Kidney (tissue), 14 donors: ENCODE results near the gene ADAM33. TPM values are rescaled to one million over a fixed set of nuclear protein-coding genes. Genes with fewer than 3 reads are reported as not detected.

Experiments
- DNase-seq, 5 donors: peaks; one replicate each; pipeline ENCODE4 v3.0.0-alpha.2; 2013 to 2020
- FAIRE-seq: peaks from 2 replicates; lab custom pipeline; 2012; peaks lifted over from hg19 to GRCh38; lab: Jason Lieb, UNC
- H3K27ac ChIP-seq, 2 donors: one replicate each; pipeline ENCODE4 v1.7.0; 2013; ENCODE audit warnings: low read depth in 2 of 2, low read length in 2 of 2, inconsistent platforms in 1 of 2
- H3K27me3 ChIP-seq: one replicate; pipeline ENCODE4 v1.7.1; 2013; ENCODE audit warnings: low read length, inconsistent platforms; ENCODE audit not compliant: control insufficient read depth, insufficient read depth
- H3K36me3 ChIP-seq, 3 donors: one replicate each; pipeline versions ENCODE4 v1.7.0 to v1.7.1; 2013; ENCODE audit warnings: low read length in 3 of 3, control low read depth in 1 of 3, inconsistent platforms in 1 of 3; ENCODE audit not compliant: insufficient read depth in 3 of 3, control insufficient read depth in 2 of 3
- H3K4me1 ChIP-seq, 3 donors: one replicate each; pipeline versions ENCODE4 v1.7.0 to v1.7.1; 2013; ENCODE audit warnings: low read length in 3 of 3, inconsistent platforms in 1 of 3, low read depth in 1 of 3; ENCODE audit not compliant: control insufficient read depth in 2 of 3, insufficient read depth in 2 of 3
- H3K4me3 ChIP-seq, 3 donors: one replicate each; pipeline versions ENCODE4 v1.7.0 to v1.8.1; 2013; ENCODE audit warnings: low read length in 3 of 3, control low read depth in 1 of 3, inconsistent platforms in 1 of 3
- H3K9ac ChIP-seq, 3 donors: one replicate each; pipeline versions ENCODE4 v1.7.0 to v1.7.1; 2013; ENCODE audit warnings: low read length in 3 of 3, control low read depth in 1 of 3, inconsistent platforms in 1 of 3
- H3K9me3 ChIP-seq, 3 donors: one replicate each; pipeline versions ENCODE4 v1.7.0 to v1.7.1; 2013; ENCODE audit warnings: low read length in 3 of 3, control low read depth in 1 of 3, inconsistent platforms in 1 of 3; ENCODE audit not compliant: control insufficient read depth in 2 of 3, insufficient read depth in 1 of 3
- intact Hi-C: fragments of 100-400 bp; cut with DNase I; formaldehyde crosslinking; loops from one replicate; pipeline ENCODE4 v1.11.1; 2022
- polyA plus RNA-seq: library from polyadenylated mRNA; stranded (reverse); fragments of 350-450 nt; fragmentation: Illumina TruSeq; extraction: RNeasy Lipid Tissue Mini Kit (QIAGEN cat#74804); gene quantifications from one replicate; pipeline ENCODE4 v1.2.3, GENCODE V29; 2014; ENCODE audit warnings: low read depth, low replicate concordance; ENCODE audit not compliant: insufficient read depth
- total RNA-seq: library from RNA; stranded (reverse); fragmentation: NEBNext Ultra II Directional; extraction: Animal tissue kit (Norgen Biotek cat#: 25700); gene quantifications from one replicate; pipeline ENCODE4 v1.2.1, GENCODE V29; 2021
- TF ChIP-seq, protein P1 (sequence below): IDR thresholded peaks from 3 replicates; pipeline ENCODE4 v1.5.1; 2012; ENCODE audit warnings: mild to moderate bottlenecking, moderate library complexity, borderline replicate concordance; ENCODE audit not compliant: insufficient read depth; ENCODE audit errors: extremely low read depth
- donor health status: control.
- donor health status: control.
- donor health status: control.
- donor health status: control.
- donor health status: control.
- donor health status: DM: yes; HTN: yes; CAD: no.
- donor health status: Normal renal cell carcinoma (clear cell type).

ADAM33 gene
- total and polyA plus RNA-seq, 2 donors from 2014 or later, result 4.1 to 4.3 TPM

DNA sequence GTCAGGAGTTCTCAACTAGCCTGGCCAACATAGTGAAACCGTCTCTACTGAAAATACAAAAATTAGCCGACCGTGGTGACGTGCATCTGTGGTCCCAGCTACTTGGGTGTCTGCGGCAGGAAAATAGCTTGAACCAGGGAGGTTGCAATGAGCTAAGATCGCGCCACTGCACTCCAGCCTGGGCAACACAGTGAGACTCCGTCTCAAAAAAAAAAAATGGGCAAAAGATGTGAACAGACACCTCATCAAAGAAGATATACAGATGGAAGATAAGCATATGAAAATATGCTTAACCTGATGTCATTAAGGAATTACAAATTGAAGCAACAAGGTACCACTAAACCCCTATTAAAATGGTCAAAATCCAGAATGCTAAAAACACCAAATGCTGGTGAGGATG lies 41.5 kb upstream of the ADAM33 start:
- peak in 1 of 5 donors; percentile 15 for DNase-seq
- H3K9ac ChIP-seq, result no peak overlapping the region
- H3K4me1 ChIP-seq, result no peaks in the 10 kb centered on the region
- no peak for FAIRE-seq
- no peak overlapping the region for H3K27ac ChIP-seq
- H3K27me3 ChIP-seq, result no peaks in the 10 kb centered on the region
- intact Hi-C loops, result no loop called here
- no peaks in the 10 kb centered on the region for H3K9me3 ChIP-seq
- H3K4me3 ChIP-seq, result no peak overlapping the region
- TF ChIP-seq, protein P1, sequence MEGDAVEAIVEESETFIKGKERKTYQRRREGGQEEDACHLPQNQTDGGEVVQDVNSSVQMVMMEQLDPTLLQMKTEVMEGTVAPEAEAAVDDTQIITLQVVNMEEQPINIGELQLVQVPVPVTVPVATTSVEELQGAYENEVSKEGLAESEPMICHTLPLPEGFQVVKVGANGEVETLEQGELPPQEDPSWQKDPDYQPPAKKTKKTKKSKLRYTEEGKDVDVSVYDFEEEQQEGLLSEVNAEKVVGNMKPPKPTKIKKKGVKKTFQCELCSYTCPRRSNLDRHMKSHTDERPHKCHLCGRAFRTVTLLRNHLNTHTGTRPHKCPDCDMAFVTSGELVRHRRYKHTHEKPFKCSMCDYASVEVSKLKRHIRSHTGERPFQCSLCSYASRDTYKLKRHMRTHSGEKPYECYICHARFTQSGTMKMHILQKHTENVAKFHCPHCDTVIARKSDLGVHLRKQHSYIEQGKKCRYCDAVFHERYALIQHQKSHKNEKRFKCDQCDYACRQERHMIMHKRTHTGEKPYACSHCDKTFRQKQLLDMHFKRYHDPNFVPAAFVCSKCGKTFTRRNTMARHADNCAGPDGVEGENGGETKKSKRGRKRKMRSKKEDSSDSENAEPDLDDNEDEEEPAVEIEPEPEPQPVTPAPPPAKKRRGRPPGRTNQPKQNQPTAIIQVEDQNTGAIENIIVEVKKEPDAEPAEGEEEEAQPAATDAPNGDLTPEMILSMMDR, result no peak
- H3K36me3 ChIP-seq, result no peaks in the 10 kb centered on the region

- H3K9ac ChIP-seq, result no peak overlapping the region
- intact Hi-C loops, result no loop called here
- H3K9me3 ChIP-seq, result no peaks in the 10 kb centered on the region
- no peaks in the 10 kb centered on the region for H3K4me1 ChIP-seq
- peak in 1 of 5 donors; percentile 1 for DNase-seq
- TF ChIP-seq, protein P1, result no peak
- H3K27ac ChIP-seq, result no peak overlapping the region
- no peaks in the 10 kb centered on the region for H3K27me3 ChIP-seq
- FAIRE-seq, result no peak
- no peak overlapping the region for H3K4me3 ChIP-seq
- no peaks in the 10 kb centered on the region for H3K36me3 ChIP-seq
Measured at GRCh38 chr20:3721912-3722311, 40.1 kb upstream of the ADAM33 start.

GRCh38 chr20:3720626-3721025 lies 38.8 kb upstream of the ADAM33 start:
- intact Hi-C loops, result no loop called here
- H3K9ac ChIP-seq, result no peak overlapping the region
- FAIRE-seq (no peak), DNase-seq (no peak)
- TF ChIP-seq, protein P1, result no peak
- H3K4me3 ChIP-seq, result no peak overlapping the region
- no peaks in the 10 kb centered on the region for H3K4me1 ChIP-seq
- H3K27ac ChIP-seq, result no peak overlapping the region
- H3K9me3 ChIP-seq, result no peaks in the 10 kb centered on the region
- no peaks in the 10 kb centered on the region for H3K27me3 ChIP-seq
- no peaks in the 10 kb centered on the region for H3K36me3 ChIP-seq

- no peaks in the 10 kb centered on the region for H3K27me3 ChIP-seq
- no peaks in the 10 kb centered on the region for H3K4me1 ChIP-seq
- H3K9me3 ChIP-seq, result no peaks in the 10 kb centered on the region
- no peak overlapping the region for H3K9ac ChIP-seq
- no peaks in the 10 kb centered on the region for H3K36me3 ChIP-seq
- FAIRE-seq (no peak), DNase-seq (no peak)
- TF ChIP-seq, protein P1, result no peak
- no peak overlapping the region for H3K27ac ChIP-seq
- H3K4me3 ChIP-seq, result no peak overlapping the region
- intact Hi-C loops, result no loop called here
Measured at GRCh38 chr20:3720068-3720467, 38.3 kb upstream of the ADAM33 start.
